ENCODE data around the gene TNS1.

Gene TNS1

DNA sequence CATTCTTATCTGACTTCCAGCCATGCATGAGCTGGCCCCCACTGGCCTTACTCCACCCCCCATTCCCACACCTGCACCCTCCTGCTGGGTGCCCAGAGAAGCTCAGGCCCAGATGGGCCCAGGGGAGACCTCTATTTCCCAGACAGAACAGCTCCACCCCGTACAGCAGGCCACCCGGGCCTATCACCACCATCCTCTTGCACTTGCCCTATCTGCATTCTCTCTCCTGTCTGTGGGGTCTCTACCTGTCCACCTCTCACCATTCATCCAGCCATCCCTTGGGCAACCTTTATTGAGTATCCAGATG, 25.3 kb upstream of the TNS1 start:
- Histone ChIP-seq H4K20me1 (ENCODE audit: insufficient read depth) (no peaks in the 10 kb centered on the region), H3K4me3 (IDR thresholded peaks at IDR 0.05; ENCODE audit: insufficient read depth, low read depth, low read length) (no peak overlapping the region), H3K27ac (no peak overlapping the region), H3K27me3 (ENCODE audit: insufficient read depth, low read depth) (no peaks in the 10 kb centered on the region), H3K79me2 (ENCODE audit: insufficient read depth, low read depth) (no peaks in the 10 kb centered on the region), H3K4me2 (no peak overlapping the region), H3K36me3 (ENCODE audit: insufficient read depth) (no peaks in the 10 kb centered on the region), H3K9ac (no peak overlapping the region), H2AFZ (ENCODE audit: low read depth) (no peak overlapping the region), H3K4me1 (ENCODE audit: low read depth, poor library complexity, severe bottlenecking) (peaks cover 4% of the 10 kb centered on the region)
- TF ChIP-seq, protein P1, sequence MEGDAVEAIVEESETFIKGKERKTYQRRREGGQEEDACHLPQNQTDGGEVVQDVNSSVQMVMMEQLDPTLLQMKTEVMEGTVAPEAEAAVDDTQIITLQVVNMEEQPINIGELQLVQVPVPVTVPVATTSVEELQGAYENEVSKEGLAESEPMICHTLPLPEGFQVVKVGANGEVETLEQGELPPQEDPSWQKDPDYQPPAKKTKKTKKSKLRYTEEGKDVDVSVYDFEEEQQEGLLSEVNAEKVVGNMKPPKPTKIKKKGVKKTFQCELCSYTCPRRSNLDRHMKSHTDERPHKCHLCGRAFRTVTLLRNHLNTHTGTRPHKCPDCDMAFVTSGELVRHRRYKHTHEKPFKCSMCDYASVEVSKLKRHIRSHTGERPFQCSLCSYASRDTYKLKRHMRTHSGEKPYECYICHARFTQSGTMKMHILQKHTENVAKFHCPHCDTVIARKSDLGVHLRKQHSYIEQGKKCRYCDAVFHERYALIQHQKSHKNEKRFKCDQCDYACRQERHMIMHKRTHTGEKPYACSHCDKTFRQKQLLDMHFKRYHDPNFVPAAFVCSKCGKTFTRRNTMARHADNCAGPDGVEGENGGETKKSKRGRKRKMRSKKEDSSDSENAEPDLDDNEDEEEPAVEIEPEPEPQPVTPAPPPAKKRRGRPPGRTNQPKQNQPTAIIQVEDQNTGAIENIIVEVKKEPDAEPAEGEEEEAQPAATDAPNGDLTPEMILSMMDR (conservative IDR thresholded peaks at IDR 0.05; ENCODE audit: low read depth, low read length) = no peak

DNA sequence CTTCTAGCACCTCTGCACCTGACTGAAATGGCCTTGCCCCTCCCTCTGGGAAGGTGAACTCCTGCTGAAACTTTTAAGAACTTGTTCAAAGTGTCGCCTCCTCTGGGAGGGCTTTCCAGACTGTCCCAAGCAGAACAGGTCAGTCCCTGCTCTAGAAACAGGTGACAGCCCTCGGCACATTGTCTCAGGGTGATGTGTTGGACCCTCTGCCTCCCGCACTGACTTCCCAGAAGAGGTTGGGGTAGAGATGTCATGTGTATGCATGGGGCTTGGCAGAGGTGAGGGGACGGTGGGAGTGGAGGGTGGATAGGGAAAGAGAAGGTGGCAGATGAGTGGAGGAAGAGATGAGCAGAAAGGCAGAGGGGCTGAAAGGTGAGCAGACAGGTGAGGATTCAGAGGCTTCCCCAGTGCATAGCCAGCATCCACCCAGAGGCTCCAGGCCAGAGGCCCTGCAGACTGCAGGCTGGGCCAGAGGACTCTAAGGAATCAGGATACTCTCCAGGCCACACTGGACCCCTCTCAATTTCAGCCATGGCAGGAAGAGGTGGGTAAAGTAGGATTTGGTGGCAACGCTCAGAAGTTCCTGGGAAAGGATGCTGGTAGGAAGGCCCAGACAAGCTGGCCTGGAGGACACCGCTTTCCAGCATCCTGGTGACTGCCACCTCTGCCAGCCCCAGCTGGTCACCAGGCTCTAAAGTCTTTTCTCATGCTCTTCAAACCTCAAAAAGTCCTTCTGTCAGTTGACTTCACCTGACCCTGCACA, 24.8 kb upstream of the TNS1 start:
- H3K27ac ChIP-seq = no peak overlapping the region
- H3K79me2 ChIP-seq (ENCODE audit: insufficient read depth, low read depth) = no peaks in the 10 kb centered on the region
- no peak overlapping the region for H3K4me2 ChIP-seq
- peaks cover 4% of the 10 kb centered on the region for H3K4me1 ChIP-seq (ENCODE audit: low read depth, poor library complexity, severe bottlenecking)
- H3K36me3 ChIP-seq (ENCODE audit: insufficient read depth) = no peaks in the 10 kb centered on the region
- no peak overlapping the region for H3K9ac ChIP-seq
- no peaks in the 10 kb centered on the region for H3K27me3 ChIP-seq (ENCODE audit: insufficient read depth, low read depth)
- TF ChIP-seq, protein P1 (conservative IDR thresholded peaks at IDR 0.05; ENCODE audit: low read depth, low read length) = no peak
- H3K4me3 ChIP-seq (IDR thresholded peaks at IDR 0.05; ENCODE audit: insufficient read depth, low read depth, low read length) = no peak overlapping the region
- H2AFZ ChIP-seq (ENCODE audit: low read depth) = no peak overlapping the region
- H4K20me1 ChIP-seq (ENCODE audit: insufficient read depth) = no peaks in the 10 kb centered on the region

DNA sequence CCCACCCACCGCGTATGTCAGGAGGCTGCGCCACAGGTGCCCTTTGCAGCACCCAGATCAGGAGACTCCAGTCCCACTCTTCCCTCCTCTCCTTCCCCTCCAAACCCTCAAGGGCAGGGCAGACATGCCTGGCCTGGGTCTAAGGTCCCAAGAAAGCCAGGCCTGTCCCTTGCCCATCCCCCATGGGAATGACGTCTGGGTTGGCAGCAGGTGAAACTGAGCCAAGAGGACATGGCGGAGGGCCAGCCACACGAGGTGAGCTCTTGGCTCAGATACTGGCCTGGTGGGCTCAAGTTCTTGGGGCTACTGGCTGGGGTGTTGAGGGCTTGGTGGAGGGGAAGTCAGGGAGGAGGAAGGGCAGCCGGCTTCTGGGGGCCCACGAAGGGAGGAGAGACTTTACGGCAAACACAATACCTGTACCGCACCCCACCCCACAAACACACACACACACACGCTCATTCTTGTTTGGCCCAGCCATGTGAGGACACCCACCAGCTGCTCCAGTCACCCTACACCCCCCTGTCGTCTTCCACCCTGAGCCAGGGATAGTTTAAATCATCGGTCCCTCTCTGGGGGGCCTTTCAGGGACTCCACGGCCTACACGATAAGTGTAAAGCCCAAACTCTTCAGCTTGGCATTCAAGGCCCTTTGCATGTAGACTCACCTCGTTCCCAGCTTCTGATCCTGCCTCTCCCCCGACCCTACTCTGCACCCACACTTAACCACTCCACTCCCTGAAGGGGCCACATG, 24.1 kb upstream of the TNS1 start:
- Histone ChIP-seq H3K79me2 (ENCODE audit: insufficient read depth, low read depth) (no peaks in the 10 kb centered on the region), H4K20me1 (ENCODE audit: insufficient read depth) (no peaks in the 10 kb centered on the region)

DNA sequence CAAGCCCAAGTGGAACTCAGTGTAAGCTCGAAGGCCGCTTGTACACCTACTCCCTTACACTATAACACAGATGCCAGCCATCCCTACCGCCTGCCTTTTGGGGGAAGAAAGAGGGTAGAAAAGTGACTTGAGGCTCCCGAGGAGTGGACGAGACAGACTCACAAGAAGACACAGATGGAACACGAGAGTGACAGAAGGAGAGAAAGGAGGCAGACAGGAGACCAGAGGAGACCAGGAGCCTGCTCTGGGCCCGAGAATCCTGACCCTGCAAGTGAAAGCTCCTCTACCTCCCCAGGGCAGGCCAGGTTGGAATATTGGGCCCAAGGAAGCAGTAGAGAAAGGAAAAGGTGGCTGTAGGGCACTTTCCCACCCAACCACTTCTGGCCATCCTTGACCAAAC, 23.4 kb upstream of the TNS1 start:
- H3K79me2 ChIP-seq (ENCODE audit: insufficient read depth, low read depth) = no peaks in the 10 kb centered on the region
- H3K4me1 ChIP-seq (ENCODE audit: low read depth, poor library complexity, severe bottlenecking) = no peaks in the 10 kb centered on the region
- H3K4me3 ChIP-seq (IDR thresholded peaks at IDR 0.05; ENCODE audit: insufficient read depth, low read depth, low read length) = no peak overlapping the region
- no peaks in the 10 kb centered on the region for H3K27me3 ChIP-seq (ENCODE audit: insufficient read depth, low read depth)
- H2AFZ ChIP-seq (ENCODE audit: low read depth) = no peak overlapping the region
- H3K36me3 ChIP-seq (ENCODE audit: insufficient read depth) = no peaks in the 10 kb centered on the region
- H3K27ac ChIP-seq = no peak overlapping the region
- TF ChIP-seq, protein P1 (conservative IDR thresholded peaks at IDR 0.05; ENCODE audit: low read depth, low read length) = no peak
- H3K9ac ChIP-seq = no peak overlapping the region
- H3K4me2 ChIP-seq = no peak overlapping the region
- H4K20me1 ChIP-seq (ENCODE audit: insufficient read depth) = no peaks in the 10 kb centered on the region

More for the DNA sequence above, 24.1 kb upstream of the TNS1 start:
- Histone ChIP-seq H3K4me1 (ENCODE audit: low read depth, poor library complexity, severe bottlenecking) (peaks cover 4% of the 10 kb centered on the region), H2AFZ (ENCODE audit: low read depth) (no peak overlapping the region), H3K27me3 (ENCODE audit: insufficient read depth, low read depth) (no peaks in the 10 kb centered on the region), H3K27ac (no peak overlapping the region), H3K9ac (no peak overlapping the region), H3K4me3 (IDR thresholded peaks at IDR 0.05; ENCODE audit: insufficient read depth, low read depth, low read length) (no peak overlapping the region), H3K36me3 (ENCODE audit: insufficient read depth) (no peaks in the 10 kb centered on the region), H3K4me2 (no peak overlapping the region)
- TF ChIP-seq, protein P1 (conservative IDR thresholded peaks at IDR 0.05; ENCODE audit: low read depth, low read length) = no peak

Measured in KMS-11 (cell line).